ENCODE data around the gene LMO7.

LMO7 gene

DNA sequence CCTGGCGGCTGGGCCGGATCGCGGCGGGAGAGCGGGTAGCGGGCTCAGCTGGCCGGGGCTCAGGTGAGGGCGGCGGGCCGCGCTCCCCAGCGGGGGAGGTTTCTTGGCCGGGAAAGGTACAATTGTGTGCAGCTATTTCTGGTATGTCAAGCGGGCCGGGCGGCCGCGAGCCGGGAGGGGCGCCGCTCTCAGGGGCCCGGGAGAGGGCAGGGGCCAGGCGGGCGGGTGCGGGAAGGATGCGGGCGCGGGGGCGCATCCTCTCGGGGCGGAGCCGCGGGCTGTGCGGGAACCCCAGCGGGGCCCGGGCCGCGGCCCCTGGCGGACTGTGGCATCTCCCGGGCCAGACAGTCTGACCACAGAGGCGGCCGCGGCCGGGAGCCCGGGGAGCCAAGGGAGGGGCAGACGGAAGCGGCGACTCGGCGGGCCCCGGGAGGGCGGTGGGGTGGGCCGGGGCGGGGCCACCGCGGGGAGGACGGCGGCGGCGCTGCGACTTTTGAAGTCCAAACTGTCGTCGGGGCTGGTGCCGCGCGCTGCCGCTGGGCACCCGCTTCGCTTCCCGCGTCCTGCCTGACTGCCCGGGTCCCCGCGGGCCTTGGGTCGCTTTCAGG, at the start of gene LMO7:
Gene LMO7 (plus strand): TSS at position 503 of the 608 bp plus-strand sequence. CDS start 328 bp downstream, outside the sequence.
- Histone ChIP-seq H3K27me3 (ENCODE audit: control insufficient read depth in 1 of 2, insufficient read depth in 2 of 2, low read length in 2 of 2) (peaks cover 10 to 11% of the 10 kb centered on the region in 2 donors), H3K4me1 (ENCODE audit: control insufficient read depth in 1 of 2, insufficient read depth in 2 of 2, low read length in 2 of 2) (peaks cover 11 to 16% of the 10 kb centered on the region in 2 donors), H3K27ac (ENCODE audit: low read depth, low read length) (peak within 1 kb of the TSS; percentile 10), H3K9me3 (ENCODE audit: control insufficient read depth in 1 of 2, low read length in 2 of 2) (no peaks in the 10 kb centered on the region), H3K9ac (ENCODE audit: low read depth in 1 of 2, low read length in 2 of 2) (peak within 1 kb of the TSS; percentile 44 to 48), H3K4me3 (ENCODE audit: low read depth in 1 of 2, low read length in 2 of 2) (peak within 1 kb of the TSS; percentile 70 to 86), H3K36me3 (ENCODE audit: control insufficient read depth in 1 of 2, insufficient read depth in 2 of 2, low read length in 2 of 2) (no peaks in the 10 kb centered on the region)

DNA sequence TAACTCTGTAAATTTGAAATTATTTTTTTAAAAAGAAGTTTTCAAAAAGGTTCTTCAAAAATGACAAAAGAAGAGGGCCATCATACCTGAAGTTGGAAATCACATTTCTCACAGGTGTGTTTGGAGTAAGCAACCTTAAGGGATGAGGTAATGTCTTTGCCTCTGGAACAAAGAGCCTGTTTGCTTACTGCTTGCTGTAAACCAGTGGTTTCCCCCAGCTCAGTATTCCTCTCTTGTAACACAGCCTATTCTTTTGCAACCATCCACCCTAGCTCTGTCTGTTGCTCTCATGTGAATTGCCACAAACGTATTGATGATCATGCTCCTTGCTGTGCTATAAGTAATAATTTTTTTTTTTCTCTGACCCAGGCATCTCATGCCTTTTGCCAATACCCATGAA, 48.5 kb upstream of the LMO7 start:
- H3K36me3 ChIP-seq (ENCODE audit: control insufficient read depth in 1 of 2, insufficient read depth in 2 of 2, low read length in 2 of 2), result peaks cover 13 to 20% of the 10 kb centered on the region in 2 donors
- no peaks in the 10 kb centered on the region for H3K27me3 ChIP-seq (ENCODE audit: control insufficient read depth in 1 of 2, insufficient read depth in 2 of 2, low read length in 2 of 2)

GRCh38 chr13:75596657-75597182, 39.4 kb upstream of the LMO7 start:
- no peak overlapping the region for H3K9ac ChIP-seq (ENCODE audit: low read depth in 1 of 2, low read length in 2 of 2)
- no peaks in the 10 kb centered on the region for H3K9me3 ChIP-seq (ENCODE audit: control insufficient read depth in 1 of 2, low read length in 2 of 2)

More for the DNA sequence above, 48.5 kb upstream of the LMO7 start:
- H3K9me3 ChIP-seq (ENCODE audit: control insufficient read depth in 1 of 2, low read length in 2 of 2), result peaks cover 6 to 18% of the 10 kb centered on the region in 2 donors
- H3K9ac ChIP-seq (ENCODE audit: low read depth in 1 of 2, low read length in 2 of 2), result no peak overlapping the region
- no peaks in the 10 kb centered on the region for H3K4me1 ChIP-seq (ENCODE audit: control insufficient read depth in 1 of 2, insufficient read depth in 2 of 2, low read length in 2 of 2)
- H3K4me3 ChIP-seq (ENCODE audit: low read depth in 1 of 2, low read length in 2 of 2), result no peak overlapping the region
- no peak overlapping the region for H3K27ac ChIP-seq (ENCODE audit: low read depth, low read length)

GRCh38 chr13:75600371-75600770, 35.8 kb upstream of the LMO7 start:
- H3K9ac ChIP-seq (ENCODE audit: low read depth in 1 of 2, low read length in 2 of 2), result no peak overlapping the region
- H3K9me3 ChIP-seq (ENCODE audit: control insufficient read depth in 1 of 2, low read length in 2 of 2), result no peaks in the 10 kb centered on the region
- H3K27me3 ChIP-seq (ENCODE audit: control insufficient read depth in 1 of 2, insufficient read depth in 2 of 2, low read length in 2 of 2), result no peaks in the 10 kb centered on the region
- H3K4me3 ChIP-seq (ENCODE audit: low read depth in 1 of 2, low read length in 2 of 2), result no peak overlapping the region
- no peak overlapping the region for H3K27ac ChIP-seq (ENCODE audit: low read depth, low read length)
- no peaks in the 10 kb centered on the region for H3K4me1 ChIP-seq (ENCODE audit: control insufficient read depth in 1 of 2, insufficient read depth in 2 of 2, low read length in 2 of 2)
- peaks cover 0 to 18% of the 10 kb centered on the region in 2 donors for H3K36me3 ChIP-seq (ENCODE audit: control insufficient read depth in 1 of 2, insufficient read depth in 2 of 2, low read length in 2 of 2)

More at GRCh38 chr13:75596657-75597182, 39.4 kb upstream of the LMO7 start:
- Histone ChIP-seq H3K27ac (ENCODE audit: low read depth, low read length) (no peak overlapping the region), H3K4me1 (ENCODE audit: control insufficient read depth in 1 of 2, insufficient read depth in 2 of 2, low read length in 2 of 2) (no peaks in the 10 kb centered on the region), H3K27me3 (ENCODE audit: control insufficient read depth in 1 of 2, insufficient read depth in 2 of 2, low read length in 2 of 2) (no peaks in the 10 kb centered on the region), H3K36me3 (ENCODE audit: control insufficient read depth in 1 of 2, insufficient read depth in 2 of 2, low read length in 2 of 2) (peaks cover 0 to 18% of the 10 kb centered on the region in 2 donors), H3K4me3 (ENCODE audit: low read depth in 1 of 2, low read length in 2 of 2) (no peak overlapping the region)

DNA sequence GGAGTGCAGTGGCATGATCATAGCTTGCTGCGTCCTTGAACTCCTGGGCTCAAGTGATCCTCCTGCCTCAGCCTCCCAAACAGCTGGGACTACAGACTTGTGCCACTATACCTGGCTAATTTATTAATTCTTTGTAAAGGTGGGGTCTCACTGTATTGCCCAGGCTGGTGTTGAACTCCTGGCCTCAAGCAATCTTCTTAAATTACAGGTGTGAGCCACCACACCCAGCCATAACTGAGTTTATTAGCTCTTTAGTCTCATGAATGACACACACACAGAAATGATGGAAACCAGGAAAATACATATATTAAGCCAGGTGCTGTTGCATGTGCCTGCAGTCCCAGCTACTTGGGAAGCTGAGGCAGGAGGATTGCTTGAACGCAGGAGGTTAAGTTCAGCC, 33.1 kb upstream of the LMO7 start:
- Histone ChIP-seq H3K9me3 (ENCODE audit: control insufficient read depth in 1 of 2, low read length in 2 of 2) (no peaks in the 10 kb centered on the region), H3K4me3 (ENCODE audit: low read depth in 1 of 2, low read length in 2 of 2) (no peak overlapping the region), H3K27me3 (ENCODE audit: control insufficient read depth in 1 of 2, insufficient read depth in 2 of 2, low read length in 2 of 2) (no peaks in the 10 kb centered on the region), H3K9ac (ENCODE audit: low read depth in 1 of 2, low read length in 2 of 2) (no peak overlapping the region), H3K27ac (ENCODE audit: low read depth, low read length) (no peak overlapping the region), H3K4me1 (ENCODE audit: control insufficient read depth in 1 of 2, insufficient read depth in 2 of 2, low read length in 2 of 2) (no peaks in the 10 kb centered on the region), H3K36me3 (ENCODE audit: control insufficient read depth in 1 of 2, insufficient read depth in 2 of 2, low read length in 2 of 2) (peaks cover 0 to 14% of the 10 kb centered on the region in 2 donors)

- no peaks in the 10 kb centered on the region for H3K4me1 ChIP-seq (ENCODE audit: control insufficient read depth in 1 of 2, insufficient read depth in 2 of 2, low read length in 2 of 2)
- H3K27ac ChIP-seq (ENCODE audit: low read depth, low read length), result no peak overlapping the region
- no peak overlapping the region for H3K9ac ChIP-seq (ENCODE audit: low read depth in 1 of 2, low read length in 2 of 2)
- H3K36me3 ChIP-seq (ENCODE audit: control insufficient read depth in 1 of 2, insufficient read depth in 2 of 2, low read length in 2 of 2), result peaks cover 0 to 5% of the 10 kb centered on the region in 2 donors
- no peaks in the 10 kb centered on the region for H3K27me3 ChIP-seq (ENCODE audit: control insufficient read depth in 1 of 2, insufficient read depth in 2 of 2, low read length in 2 of 2)
- no peak overlapping the region for H3K4me3 ChIP-seq (ENCODE audit: low read depth in 1 of 2, low read length in 2 of 2)
- no peaks in the 10 kb centered on the region for H3K9me3 ChIP-seq (ENCODE audit: control insufficient read depth in 1 of 2, low read length in 2 of 2)
Observed at GRCh38 chr13:75607447-75607846, 28.7 kb upstream of the LMO7 start.

GRCh38 chr13:75610466-75610865, 25.7 kb upstream of the LMO7 start:
- Histone ChIP-seq H3K4me3 (ENCODE audit: low read depth in 1 of 2, low read length in 2 of 2) (no peak overlapping the region), H3K9ac (ENCODE audit: low read depth in 1 of 2, low read length in 2 of 2) (no peak overlapping the region), H3K4me1 (ENCODE audit: control insufficient read depth in 1 of 2, insufficient read depth in 2 of 2, low read length in 2 of 2) (no peaks in the 10 kb centered on the region), H3K27me3 (ENCODE audit: control insufficient read depth in 1 of 2, insufficient read depth in 2 of 2, low read length in 2 of 2) (no peaks in the 10 kb centered on the region), H3K36me3 (ENCODE audit: control insufficient read depth in 1 of 2, insufficient read depth in 2 of 2, low read length in 2 of 2) (peaks cover 0 to 5% of the 10 kb centered on the region in 2 donors), H3K9me3 (ENCODE audit: control insufficient read depth in 1 of 2, low read length in 2 of 2) (no peaks in the 10 kb centered on the region), H3K27ac (ENCODE audit: low read depth, low read length) (no peak overlapping the region)

- H3K9me3 ChIP-seq (ENCODE audit: control insufficient read depth in 1 of 2, low read length in 2 of 2), result no peaks in the 10 kb centered on the region
- no peaks in the 10 kb centered on the region for H3K36me3 ChIP-seq (ENCODE audit: control insufficient read depth in 1 of 2, insufficient read depth in 2 of 2, low read length in 2 of 2)
- H3K4me3 ChIP-seq (ENCODE audit: low read depth in 1 of 2, low read length in 2 of 2), result no peak overlapping the region
- H3K9ac ChIP-seq (ENCODE audit: low read depth in 1 of 2, low read length in 2 of 2), result no peak overlapping the region
- H3K4me1 ChIP-seq (ENCODE audit: control insufficient read depth in 1 of 2, insufficient read depth in 2 of 2, low read length in 2 of 2), result no peaks in the 10 kb centered on the region
- no peak overlapping the region for H3K27ac ChIP-seq (ENCODE audit: low read depth, low read length)
- no peaks in the 10 kb centered on the region for H3K27me3 ChIP-seq (ENCODE audit: control insufficient read depth in 1 of 2, insufficient read depth in 2 of 2, low read length in 2 of 2)
Observed at GRCh38 chr13:75612354-75612753, 23.8 kb upstream of the LMO7 start.

GRCh38 chr13:75617230-75617629, 18.9 kb upstream of the LMO7 start:
- Histone ChIP-seq H3K9ac (ENCODE audit: low read depth in 1 of 2, low read length in 2 of 2) (no peak overlapping the region), H3K4me3 (ENCODE audit: low read depth in 1 of 2, low read length in 2 of 2) (no peak overlapping the region), H3K36me3 (ENCODE audit: control insufficient read depth in 1 of 2, insufficient read depth in 2 of 2, low read length in 2 of 2) (no peaks in the 10 kb centered on the region), H3K9me3 (ENCODE audit: control insufficient read depth in 1 of 2, low read length in 2 of 2) (no peaks in the 10 kb centered on the region), H3K27ac (ENCODE audit: low read depth, low read length) (no peak overlapping the region), H3K27me3 (ENCODE audit: control insufficient read depth in 1 of 2, insufficient read depth in 2 of 2, low read length in 2 of 2) (no peaks in the 10 kb centered on the region), H3K4me1 (ENCODE audit: control insufficient read depth in 1 of 2, insufficient read depth in 2 of 2, low read length in 2 of 2) (no peaks in the 10 kb centered on the region)

GRCh38 chr13:75618308-75618707, 17.8 kb upstream of the LMO7 start:
- Histone ChIP-seq H3K36me3 (ENCODE audit: control insufficient read depth in 1 of 2, insufficient read depth in 2 of 2, low read length in 2 of 2) (no peaks in the 10 kb centered on the region), H3K27me3 (ENCODE audit: control insufficient read depth in 1 of 2, insufficient read depth in 2 of 2, low read length in 2 of 2) (no peaks in the 10 kb centered on the region), H3K9me3 (ENCODE audit: control insufficient read depth in 1 of 2, low read length in 2 of 2) (no peaks in the 10 kb centered on the region), H3K9ac (ENCODE audit: low read depth in 1 of 2, low read length in 2 of 2) (no peak overlapping the region), H3K4me3 (ENCODE audit: low read depth in 1 of 2, low read length in 2 of 2) (no peak overlapping the region), H3K4me1 (ENCODE audit: control insufficient read depth in 1 of 2, insufficient read depth in 2 of 2, low read length in 2 of 2) (no peaks in the 10 kb centered on the region), H3K27ac (ENCODE audit: low read depth, low read length) (no peak overlapping the region)

All from duodenal mucosa (tissue), 2 donors.